HG03469 (cell line): ENCODE results near the gene PAX8.

Experiments
- ATAC-seq: cut with Tn5 transposase; IDR thresholded peaks from one replicate; pipeline ENCODE4 v1.9.1; 2021; ENCODE audit warnings: mild to moderate bottlenecking, moderate library complexity, moderate number of reproducible peaks; ENCODE audit not compliant: unreplicated experiment

The PAX8 gene

DNA sequence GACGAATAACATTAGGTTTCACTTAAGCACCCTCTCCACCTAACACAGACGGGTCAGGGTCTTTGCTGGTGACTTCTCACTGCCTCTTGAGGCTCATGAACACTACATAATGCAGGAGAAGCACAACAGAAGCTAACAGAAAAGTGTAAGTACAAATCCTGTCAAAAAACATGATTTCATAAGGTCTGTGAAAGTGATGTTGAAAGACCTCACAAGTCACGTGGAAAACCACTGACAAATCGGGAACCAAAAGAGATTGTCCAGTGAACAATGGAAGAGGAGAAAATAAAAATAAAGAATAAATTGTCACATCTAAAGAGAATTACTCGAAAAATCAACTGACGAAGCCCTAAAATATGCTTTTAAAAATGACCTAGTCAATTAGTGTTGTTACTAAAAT, 91.0 kb downstream of the PAX8 start:
- ATAC-seq, result no peak

DNA sequence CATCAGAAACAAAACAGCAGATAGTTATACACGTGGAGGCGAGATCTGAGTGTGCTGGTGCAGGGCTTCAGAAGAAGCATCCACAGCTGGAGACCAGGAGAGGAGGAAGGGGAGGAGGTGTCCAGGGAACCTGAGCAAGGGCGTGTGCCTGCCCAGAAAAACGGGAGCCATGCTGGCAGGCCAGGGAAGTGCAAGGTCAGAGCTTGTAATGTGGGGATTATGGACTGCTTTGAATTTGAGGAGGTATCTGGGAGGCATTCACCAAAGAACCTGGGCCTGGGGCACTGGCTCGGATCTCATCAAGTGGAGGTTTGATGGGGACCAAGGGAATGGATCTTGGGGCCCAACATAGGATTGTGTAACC, 92.3 kb downstream of the PAX8 start:
- no peak for ATAC-seq

DNA sequence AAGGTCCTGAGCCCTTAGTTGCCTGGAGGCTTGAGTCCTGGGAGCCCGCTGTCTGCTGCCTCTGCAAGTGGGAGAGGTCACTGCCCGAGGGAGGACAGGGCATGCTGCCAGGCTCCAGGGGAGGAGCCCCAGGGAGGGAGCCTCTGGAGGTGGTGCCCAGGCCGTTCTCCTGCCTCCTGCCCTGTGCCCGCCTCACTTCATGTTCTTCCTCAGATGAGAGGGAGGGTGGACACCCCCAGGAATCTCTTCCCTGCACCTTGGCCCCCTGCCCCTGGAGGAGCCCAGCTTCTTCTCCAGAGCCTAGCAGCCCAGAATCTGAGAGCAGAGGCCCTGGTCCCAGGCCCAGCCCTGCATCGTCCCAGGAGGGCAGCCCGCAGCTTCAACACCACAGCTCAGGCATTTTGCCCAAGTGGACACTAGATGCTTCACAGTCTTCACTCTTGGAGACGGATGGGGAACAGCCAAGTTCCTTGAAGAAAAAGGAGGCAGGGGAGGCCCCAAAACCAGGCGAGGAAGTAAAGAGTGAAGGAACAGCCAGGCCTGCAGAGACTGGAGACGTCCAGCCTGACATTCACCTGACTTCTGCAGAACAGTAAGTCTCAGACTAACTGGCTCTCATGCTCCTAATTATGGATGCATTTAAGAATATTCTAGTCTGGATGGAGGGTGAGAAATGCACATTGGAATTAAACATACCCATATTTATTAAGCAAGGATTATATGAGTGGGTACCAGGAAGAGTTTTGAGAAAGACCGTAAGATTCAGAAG, 92.9 kb downstream of the PAX8 start:
- ATAC-seq, result no peak

DNA sequence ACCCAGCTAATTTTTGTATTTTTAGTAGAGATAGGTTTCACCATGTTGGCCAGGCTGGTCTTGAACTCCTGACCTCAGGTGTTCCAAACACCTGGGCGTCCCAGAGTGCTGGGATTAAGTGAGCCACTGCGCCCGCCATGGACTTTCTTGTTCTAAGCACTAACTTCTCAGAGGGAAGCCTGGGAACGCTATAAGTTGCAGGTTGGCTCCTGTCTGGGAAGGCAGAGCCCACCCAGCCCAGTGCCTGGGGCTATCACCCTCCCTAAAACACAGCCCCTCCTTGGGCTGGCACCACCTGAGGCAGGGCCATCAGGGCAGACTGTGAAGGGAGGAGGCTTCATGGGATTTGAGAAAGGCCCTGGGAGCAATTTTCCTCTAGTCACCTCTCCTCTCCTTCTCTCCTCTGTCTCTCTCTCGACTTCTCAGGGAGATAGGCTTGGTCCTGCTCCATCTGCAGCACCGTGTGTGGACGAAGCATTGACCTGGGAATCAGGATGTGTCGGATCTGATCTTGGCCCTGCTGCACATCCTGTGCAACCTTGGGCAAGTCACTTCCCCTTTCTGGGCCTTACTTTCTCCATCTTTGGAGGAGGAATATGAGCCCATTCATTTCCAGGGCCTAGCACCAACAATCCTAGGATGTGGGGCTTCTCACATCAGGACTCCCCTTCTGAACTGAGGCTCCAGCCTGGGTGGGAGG, 94.0 kb downstream of the PAX8 start:
- ATAC-seq, result no peak

DNA sequence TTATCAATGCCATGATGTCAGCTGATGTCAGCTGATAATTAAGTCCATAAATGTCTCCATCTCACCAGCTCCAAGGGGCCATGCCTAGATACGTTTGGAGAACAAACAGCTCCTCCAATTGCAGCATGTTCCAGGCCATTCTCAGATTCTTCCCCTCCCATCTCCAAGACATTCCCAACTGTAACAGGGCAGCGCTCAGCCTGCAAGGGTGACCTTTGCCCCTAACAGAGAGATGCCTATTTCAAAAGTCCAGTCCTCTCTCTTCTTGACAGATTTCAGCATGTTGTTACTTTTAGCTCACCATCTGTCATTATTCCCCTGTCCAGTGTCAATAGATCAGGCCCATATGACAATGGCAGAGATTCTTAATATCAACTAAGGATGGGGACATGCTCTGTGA, 95.0 kb downstream of the PAX8 start:
- no peak for ATAC-seq

DNA sequence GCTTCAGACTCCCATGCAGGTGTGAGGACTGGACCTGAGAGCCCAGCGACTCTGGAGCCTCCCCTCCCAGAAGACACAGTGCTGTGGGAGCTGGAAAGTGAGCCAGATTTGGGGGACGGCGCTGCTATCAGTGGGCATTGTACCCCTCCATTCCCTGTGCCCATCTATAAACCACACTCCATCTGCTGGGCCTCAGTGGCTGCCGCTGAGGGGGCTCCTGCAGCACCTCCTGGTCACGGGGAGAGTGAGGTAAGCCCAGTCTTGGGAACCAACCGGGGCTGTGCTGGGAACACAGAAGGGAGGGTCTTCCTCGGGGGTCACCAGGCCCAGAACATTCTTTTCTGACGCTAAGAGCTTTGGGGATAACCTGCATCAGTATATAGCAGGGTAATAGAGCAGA, 95.5 kb downstream of the PAX8 start:
- ATAC-seq, result no peak

GRCh38 chr2:113182471-113183260, 96.1 kb downstream of the PAX8 start:
- ATAC-seq, result no peak

DNA sequence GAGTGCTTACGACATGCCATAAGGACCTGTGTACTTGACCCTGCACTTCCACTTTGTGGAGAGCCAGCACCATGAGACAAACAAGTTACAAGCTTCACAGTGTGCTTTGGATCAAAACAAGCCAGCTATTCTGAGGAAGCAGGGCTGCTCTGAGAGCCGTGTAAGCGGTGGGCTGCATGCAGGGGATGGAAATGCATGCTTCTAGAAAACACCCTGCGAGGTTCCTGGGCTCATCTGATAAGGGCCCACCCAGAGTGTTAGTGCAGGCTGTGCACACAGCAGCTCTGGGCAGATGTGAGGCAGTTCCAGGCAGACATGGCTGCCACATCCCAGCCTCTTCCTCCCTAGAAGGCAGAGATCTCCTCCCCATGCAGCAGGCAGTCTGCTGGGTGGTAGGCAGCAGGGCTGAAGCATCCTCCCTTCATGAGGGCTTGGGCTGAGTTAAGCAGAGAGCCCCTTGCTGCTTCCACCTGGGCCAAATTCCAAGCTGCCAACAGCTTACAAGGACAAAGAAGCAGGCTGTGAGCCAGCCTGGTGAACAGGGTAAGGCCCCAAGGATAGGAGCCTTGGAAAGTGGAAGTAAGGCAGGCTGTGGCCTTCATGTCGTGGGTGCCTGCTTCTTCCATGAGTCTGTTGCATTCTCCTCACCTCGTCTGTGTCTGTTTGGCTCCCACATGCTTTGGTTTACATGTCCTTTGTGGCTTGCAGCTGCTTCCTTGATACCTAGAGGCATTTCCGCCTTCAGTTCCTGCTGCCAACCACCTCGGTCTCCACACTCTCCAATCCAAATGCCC, 97.3 kb downstream of the PAX8 start:
- ATAC-seq, result no peak

GRCh38 chr2:113180131-113180946, 98.4 kb downstream of the PAX8 start:
- no peak for ATAC-seq

- no peak for ATAC-seq
Observed at GRCh38 chr2:113179446-113180045, 99.2 kb downstream of the PAX8 start.

DNA sequence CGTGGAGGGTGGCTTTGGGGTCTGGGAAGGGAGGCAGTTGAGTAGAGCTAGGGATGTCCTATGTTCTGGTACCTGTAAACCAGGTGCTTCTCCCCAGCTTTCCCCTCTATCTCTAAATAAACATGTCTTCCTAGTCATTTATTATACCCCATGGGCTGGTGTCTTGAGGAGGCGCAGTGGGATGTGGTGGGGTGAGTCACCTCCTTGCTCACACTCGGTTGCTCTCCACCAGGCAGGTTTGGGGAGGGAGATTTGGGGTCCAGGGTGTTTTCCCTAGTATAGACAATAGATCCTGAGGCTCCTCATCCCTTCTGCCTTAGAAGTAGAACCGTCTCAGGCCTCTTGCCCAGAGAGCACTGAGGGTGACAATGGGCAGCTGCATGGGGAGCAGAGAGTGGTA, 99.8 kb downstream of the PAX8 start:
- ATAC-seq, result no peak

- ATAC-seq, result no peak
Observed at GRCh38 chr2:113178069-113178746, 100.5 kb downstream of the PAX8 start.

DNA sequence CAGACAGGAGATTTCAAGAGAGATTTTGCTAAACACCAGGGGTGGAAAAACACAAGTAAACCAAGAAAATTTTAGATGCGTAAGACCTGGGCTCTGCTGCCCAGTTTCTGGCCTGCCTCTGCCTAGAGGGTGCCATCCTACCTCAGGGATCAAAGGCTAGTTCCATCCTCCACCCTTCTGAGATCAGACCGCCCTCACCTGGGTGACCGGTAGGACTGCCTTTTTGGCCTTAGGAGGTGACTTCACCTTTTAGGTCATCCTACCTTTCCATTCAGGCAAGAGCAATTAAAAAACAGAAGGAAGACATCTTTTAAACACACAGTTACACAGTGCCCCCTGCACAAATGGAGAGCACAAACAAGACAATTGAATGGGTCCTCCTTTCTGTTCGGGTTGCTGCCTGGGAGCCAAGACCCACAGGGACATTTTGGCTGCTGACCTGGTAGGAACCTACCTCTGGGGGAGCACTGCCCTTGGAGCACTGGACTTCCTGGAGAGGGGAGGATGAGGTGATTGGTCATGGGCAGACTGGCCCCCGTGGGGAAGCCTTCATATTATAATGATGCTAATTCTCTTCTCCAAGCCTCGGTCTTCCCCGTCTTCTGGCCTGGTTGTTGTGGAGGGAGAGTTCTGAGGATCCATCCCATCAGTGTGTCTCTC, 101.9 kb downstream of the PAX8 start:
- no peak for ATAC-seq

GRCh38 chr2:113175736-113176695, 102.7 kb downstream of the PAX8 start:
- no peak for ATAC-seq

DNA sequence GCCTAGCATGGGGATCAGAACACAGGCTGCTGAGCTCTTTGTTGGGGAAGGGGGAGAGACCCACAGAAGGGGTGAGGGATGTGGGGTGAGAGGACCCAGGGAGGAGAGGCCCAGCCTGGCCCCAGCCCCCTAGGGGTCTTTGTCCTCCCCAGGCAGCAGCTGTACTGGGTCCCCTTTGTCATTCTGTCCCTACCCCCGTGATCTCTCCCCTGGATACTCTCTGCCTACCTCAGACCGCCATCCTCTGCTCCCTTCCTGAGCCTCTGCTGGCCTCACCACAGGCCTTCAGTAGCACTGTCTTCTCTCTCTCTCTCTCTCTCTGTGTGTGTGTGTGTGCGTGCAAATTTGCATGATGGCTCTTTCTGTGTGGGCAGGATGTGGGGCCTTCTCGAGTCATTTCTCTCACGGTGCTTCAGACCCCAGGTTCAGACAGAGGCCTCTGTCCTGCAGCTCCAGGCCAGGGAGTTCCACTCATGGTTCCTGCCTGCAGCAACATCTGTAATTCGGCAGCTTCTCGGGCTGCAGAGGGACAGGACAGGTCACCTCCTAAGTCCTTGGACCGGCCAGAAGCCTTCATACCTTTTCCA, 103.6 kb downstream of the PAX8 start:
- peak; percentile 47 for ATAC-seq

- no peak for ATAC-seq
Observed at GRCh38 chr2:113174376-113174750, 104.4 kb downstream of the PAX8 start.
